Peyer's patch (tissue), 4 donors: ENCODE measurements around the gene LPAR6.

Experiments used
- CTCF ChIP-seq, 6 experiments: fragments of 450-650 bp in 4 of 6; fragments of 200-600 bp in 2 of 6; sonication (generic) in 1 of 6; IDR thresholded peaks; one replicate each; pipeline ENCODE4 v1.5.1; 2017 to 2019; ENCODE audit warnings: antibody characterized with exemption in 6 of 6, mild to moderate bottlenecking in 3 of 6, moderate library complexity in 1 of 6
- POLR2A ChIP-seq, 2 donors: fragments of 450-650 bp; IDR thresholded peaks; one replicate each; pipeline ENCODE4 v1.5.1; 2017; ENCODE audit warnings: antibody characterized with exemption in 2 of 2, mild to moderate bottlenecking in 2 of 2, moderate library complexity in 2 of 2

GRCh38 chr13:48410199-48410598 is 2.7 kb downstream of the LPAR6 start:
- no peak for TF ChIP-seq CTCF (IDR thresholded peaks at IDR 0.05)
- no peak for TF ChIP-seq POLR2A (IDR thresholded peaks at IDR 0.05)
